Effector CD4-positive, alpha-beta T cell (primary cell): Measurements from ENCODE around the gene HECTD4.

Source experiments
- DNase-seq: peaks from one replicate; pipeline ENCODE4 v3.0.0-alpha.2; 2020

HECTD4 gene

GRCh38 chr12:112153181-112153892, 228.9 kb downstream of the HECTD4 start:
- no peak for DNase-seq

GRCh38 chr12:112151766-112152541, 230.3 kb downstream of the HECTD4 start:
- DNase-seq: no peak

GRCh38 chr12:112149596-112149995, 232.6 kb downstream of the HECTD4 start:
- DNase-seq: no peak

- no peak for DNase-seq
Observed at GRCh38 chr12:112148031-112148513, 234.2 kb downstream of the HECTD4 start.

GRCh38 chr12:112146123-112146522, 236.1 kb downstream of the HECTD4 start:
- no peak for DNase-seq

GRCh38 chr12:112140728-112141127, 241.5 kb downstream of the HECTD4 start:
- DNase-seq: no peak

GRCh38 chr12:112134731-112135130, 247.5 kb downstream of the HECTD4 start:
- no peak for DNase-seq

- DNase-seq: no peak
Observed at GRCh38 chr12:112133418-112133817, 248.8 kb downstream of the HECTD4 start.

GRCh38 chr12:112131686-112132085, 250.5 kb downstream of the HECTD4 start:
- DNase-seq: no peak

- DNase-seq: no peak
Observed at GRCh38 chr12:112130441-112130998, 251.7 kb downstream of the HECTD4 start.

GRCh38 chr12:112126911-112127310, 255.3 kb downstream of the HECTD4 start:
- DNase-seq: no peak

- DNase-seq: no peak
Observed at GRCh38 chr12:112126000-112126438, 256.2 kb downstream of the HECTD4 start.

- DNase-seq: peak; percentile 97
Observed at GRCh38 chr12:112125250-112125999, 256.8 kb downstream of the HECTD4 start, which contains the start of gene TRAFD1. Gene TRAFD1, plus strand, starts transcription at chr12:112125560. Its CDS starts 4,963 bp downstream, at chr12:112130523.

GRCh38 chr12:112124918-112125249, 257.3 kb downstream of the HECTD4 start:
- DNase-seq: no peak

- DNase-seq: no peak
Observed at GRCh38 chr12:112122823-112123690, 259.2 kb downstream of the HECTD4 start.

- DNase-seq: no peak
Observed at GRCh38 chr12:112121780-112122565, 260.3 kb downstream of the HECTD4 start.

- DNase-seq: no peak
Observed at GRCh38 chr12:112117685-112118084, 264.5 kb downstream of the HECTD4 start.

GRCh38 chr12:112116232-112117060, 265.8 kb downstream of the HECTD4 start:
- no peak for DNase-seq

- DNase-seq: no peak
Observed at GRCh38 chr12:112115259-112116045, 266.8 kb downstream of the HECTD4 start.
